H9 (cell line): Measurements from ENCODE around the gene RGS9. TPM values are rescaled to one million over a fixed set of nuclear protein-coding genes. Genes with fewer than 3 reads are reported as not detected.

ENCODE experiments used
- DNase-seq: peaks from one replicate; pipeline ENCODE4 v3.0.0-alpha.2; 2017
- H2AFZ ChIP-seq: one replicate; pipeline ENCODE4 v1.6.1; 2013; ENCODE audit warnings: mild to moderate bottlenecking, low read length, control low read depth, moderate library complexity
- H2AK5ac ChIP-seq: 2 replicates; pipeline ENCODE4 v1.6.1; 2013; ENCODE audit warnings: low read length, control low read depth, mixed read lengths; ENCODE audit not compliant: insufficient read length
- H2BK120ac ChIP-seq: one replicate; pipeline ENCODE4 v1.6.1; 2013; ENCODE audit warnings: low read depth, mild to moderate bottlenecking, low read length, control low read depth, inconsistent platforms; ENCODE audit not compliant: poor library complexity, severe bottlenecking
- H2BK12ac ChIP-seq: 2 replicates; pipeline ENCODE4 v1.6.1; 2013; ENCODE audit warnings: low read length, control low read depth, mixed read lengths, low read depth; ENCODE audit not compliant: insufficient read length
- H2BK15ac ChIP-seq: 2 replicates; pipeline ENCODE4 v1.6.1; 2013; ENCODE audit warnings: low read depth, low read length, control low read depth
- H2BK20ac ChIP-seq: one replicate; pipeline ENCODE4 v1.6.1; 2013; ENCODE audit warnings: low read depth, mild to moderate bottlenecking, low read length, control low read depth, inconsistent platforms; ENCODE audit not compliant: poor library complexity, severe bottlenecking
- H2BK5ac ChIP-seq: 2 replicates; pipeline ENCODE4 v1.6.1; 2013; ENCODE audit warnings: low read length, control low read depth, mixed read lengths; ENCODE audit not compliant: insufficient read length
- H3K14ac ChIP-seq: 2 replicates; pipeline ENCODE4 v1.6.1; 2013; ENCODE audit warnings: low read length, control low read depth; ENCODE audit not compliant: insufficient read depth
- H3K18ac ChIP-seq: 2 replicates; pipeline ENCODE4 v1.6.1; 2013; ENCODE audit warnings: low read depth, mild to moderate bottlenecking, mixed read lengths, low read length, control low read depth; ENCODE audit not compliant: insufficient read length
- H3K23ac ChIP-seq: 2 replicates; pipeline ENCODE4 v1.6.1; 2013; ENCODE audit warnings: low read length, control low read depth, mixed read lengths, low read depth; ENCODE audit not compliant: insufficient read length
- H3K23me2 ChIP-seq: 2 replicates; pipeline ENCODE4 v1.6.1; 2013; ENCODE audit warnings: low read depth, mild to moderate bottlenecking, mixed read lengths, low read length, control low read depth; ENCODE audit not compliant: insufficient read length, poor library complexity, severe bottlenecking
- H3K27ac ChIP-seq: 2 replicates; pipeline ENCODE4 v1.5.1; 2013; ENCODE audit warnings: low read length, control low read depth, mixed read lengths, low read depth; ENCODE audit not compliant: insufficient read length
- H3K27me3 ChIP-seq: 2 replicates; pipeline ENCODE4 v1.6.1; 2013; ENCODE audit warnings: low read length, control low read depth, inconsistent platforms; ENCODE audit not compliant: insufficient read depth
- H3K4ac ChIP-seq: 2 replicates; pipeline ENCODE4 v1.6.1; 2013; ENCODE audit warnings: low read depth, mild to moderate bottlenecking, control low read depth, inconsistent platforms, low read length, moderate library complexity
- H3K4me1 ChIP-seq: 2 replicates; pipeline ENCODE4 v1.6.1; 2013; ENCODE audit warnings: low read length, control low read depth, inconsistent platforms; ENCODE audit not compliant: insufficient read depth
- H3K4me2 ChIP-seq: 2 replicates; pipeline ENCODE4 v1.6.1; 2013; ENCODE audit warnings: low read length, control low read depth, mixed read lengths; ENCODE audit not compliant: insufficient read length, insufficient read depth
- H3K56ac ChIP-seq: 2 replicates; pipeline ENCODE4 v1.6.1; 2013; ENCODE audit warnings: low read depth, mild to moderate bottlenecking, mixed read lengths, low read length, control low read depth; ENCODE audit not compliant: insufficient read length
- H3K79me1 ChIP-seq: 2 replicates; pipeline ENCODE4 v1.6.1; 2013; ENCODE audit warnings: low read depth, mild to moderate bottlenecking, moderate library complexity, low read length, control low read depth, inconsistent platforms; ENCODE audit not compliant: insufficient read depth, poor library complexity, severe bottlenecking
- H3K79me2 ChIP-seq: 2 replicates; pipeline ENCODE4 v1.6.1; 2013; ENCODE audit warnings: low read length, control low read depth, inconsistent platforms; ENCODE audit not compliant: insufficient read depth
- H3K9ac ChIP-seq: 2 replicates; pipeline ENCODE4 v1.6.1; 2013; ENCODE audit warnings: low read length, control low read depth, mixed read lengths; ENCODE audit not compliant: insufficient read length; ENCODE audit errors: extremely low read depth
- H3K9me3 ChIP-seq: one replicate; pipeline ENCODE4 v1.6.1; 2013; ENCODE audit warnings: low read depth, low read length, inconsistent platforms; ENCODE audit not compliant: control insufficient read depth
- H3T11ph ChIP-seq: one replicate; pipeline ENCODE4 v1.6.1; 2013; ENCODE audit warnings: mild to moderate bottlenecking, low read length, control low read depth, inconsistent platforms
- H4K20me1 ChIP-seq: one replicate; pipeline ENCODE4 v1.6.1; 2013; ENCODE audit not compliant: control insufficient read depth, insufficient read length, insufficient read depth
- H4K5ac ChIP-seq: 2 replicates; pipeline ENCODE4 v1.6.1; 2013; ENCODE audit warnings: low read depth, mild to moderate bottlenecking, mixed read lengths, low read length, control low read depth; ENCODE audit not compliant: insufficient read length
- H4K8ac ChIP-seq: replicated peaks from 2 replicates; pipeline ENCODE4 v1.6.1; 2013; ENCODE audit warnings: low read length, control low read depth, mixed read lengths, low read depth; ENCODE audit not compliant: insufficient read length
- H4K91ac ChIP-seq: 2 replicates; pipeline ENCODE4 v1.6.1; 2013; ENCODE audit warnings: low read depth, mild to moderate bottlenecking, moderate library complexity, mixed read lengths, low read length, control low read depth; ENCODE audit not compliant: insufficient read length
- H3K27ac Mint-ChIP-seq, 3 experiments: 2 replicates in 2 of 3; 3 replicates in 1 of 3; pipeline ENCODE4 v1.8.0; 2020 to 2021; ENCODE audit warnings: mixed read lengths in 3 of 3, mild to moderate bottlenecking in 1 of 3, moderate library complexity in 1 of 3
- H3K27me3 Mint-ChIP-seq: 2 replicates; pipeline ENCODE4 v1.8.0; 2021; ENCODE audit warnings: low read depth, mild to moderate bottlenecking, moderate library complexity, mixed read lengths
- H3K36me3 Mint-ChIP-seq, 3 experiments: 2 replicates in 2 of 3; 3 replicates in 1 of 3; pipeline ENCODE4 v1.8.0; 2020 to 2021; ENCODE audit warnings: low read depth in 3 of 3, mixed read lengths in 3 of 3; ENCODE audit not compliant: insufficient read depth in 1 of 3
- H3K4me1 Mint-ChIP-seq, 2 experiments: 2 replicates each; pipeline ENCODE4 v1.8.0; 2020; ENCODE audit warnings: mixed read lengths in 2 of 2
- H3K4me3 Mint-ChIP-seq, 2 experiments: 2 replicates in 1 of 2; 3 replicates in 1 of 2; pipeline ENCODE4 v1.8.0; 2020 to 2021; ENCODE audit warnings: mild to moderate bottlenecking in 2 of 2, mixed read lengths in 2 of 2, moderate library complexity in 1 of 2
- H3K9me3 Mint-ChIP-seq, 2 experiments: 2 replicates in 1 of 2; 3 replicates in 1 of 2; pipeline ENCODE4 v1.8.0; 2020; ENCODE audit warnings: mild to moderate bottlenecking in 2 of 2, mixed read lengths in 2 of 2, moderate library complexity in 1 of 2
- CTCF ChIP-seq: fragments of 200-600 bp; sonication (generic); conservative IDR thresholded peaks from 3 replicates; pipeline ENCODE4 v1.8.0; 2021; ENCODE audit warnings: antibody characterized with exemption, mild to moderate bottlenecking
- WGBS: extraction: QIAGEN DNeasy Blood & Tissue Kit; methylation state at CpG from one replicate; pipeline ENCODE4 v1.1.7; 2013; ENCODE audit warnings: missing lambda C conversion rate, low lambda C conversion rate, mixed read lengths; ENCODE audit not compliant: insufficient read length; ENCODE audit errors: extremely low coverage; 5-methylcytosine and 5-hydroxymethylcytosine counted together
- total RNA-seq: library from RNA; stranded (reverse); gene quantifications from 2 replicates; pipeline ENCODE4 v1.2.1, GENCODE V29; 2021

Gene RGS9
- total RNA-seq, 1 experiment from 2014 or later: 12.0 TPM

DNA sequence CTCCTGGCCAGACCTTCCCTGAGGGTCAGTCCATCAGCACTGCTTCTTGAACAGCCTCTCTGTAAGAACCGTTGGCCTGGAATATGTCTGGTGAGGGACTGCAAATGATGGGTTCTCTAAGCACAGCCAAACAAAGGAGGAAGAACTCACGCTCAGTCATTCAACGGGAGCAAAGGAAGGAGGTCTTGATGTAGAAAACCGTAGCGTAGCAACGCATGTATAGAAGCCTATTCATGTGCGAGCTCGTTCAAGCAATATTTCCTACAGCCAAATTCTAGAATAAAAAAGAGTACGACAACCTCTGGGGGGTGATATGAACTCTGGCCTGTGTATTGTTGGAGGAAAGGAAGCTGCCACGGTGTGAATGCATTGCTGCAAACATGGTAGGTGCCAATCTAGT is 64.2 kb downstream of the RGS9 start:
- no peaks in the 10 kb centered on the region for H3K9me3 Mint-ChIP-seq
- no peak overlapping the region for H3K18ac ChIP-seq
- H3K79me2 ChIP-seq: no peaks in the 10 kb centered on the region
- H2BK12ac ChIP-seq: no peak overlapping the region
- DNase-seq: no peak
- TF ChIP-seq CTCF: no peak
- no peak overlapping the region for H4K8ac ChIP-seq
- no peak overlapping the region for H2AFZ ChIP-seq
- no peaks in the 10 kb centered on the region for H3K27me3 ChIP-seq
- no peak overlapping the region for H2BK120ac ChIP-seq
- H3K4ac ChIP-seq: no peak overlapping the region
- H3K9ac ChIP-seq: no peak overlapping the region
- H2BK20ac ChIP-seq: no peak overlapping the region
- 0 out of 2 replicates have a peak, but pooled peaks cover 1% of the 10 kb centered on the region for H3K27me3 Mint-ChIP-seq
- no peak overlapping the region for H3K4me3 Mint-ChIP-seq
- no peak overlapping the region for H3T11ph ChIP-seq
- H3K14ac ChIP-seq: no peak overlapping the region
- no peak overlapping the region for H2BK5ac ChIP-seq
- H4K91ac ChIP-seq: no peak overlapping the region
- H3K4me1 ChIP-seq: no peaks in the 10 kb centered on the region
- no peak overlapping the region for H2AK5ac ChIP-seq
- no peak overlapping the region for H3K27ac ChIP-seq
- H3K4me1 Mint-ChIP-seq: peaks cover 0 to 5% of the 10 kb centered on the region in 2 experiments; a peak in 2 of 4 replicates
- whole genome bisulfite sequencing: no CpG with 5 or more reads among the region's 10 CpGs
- no peaks in the 10 kb centered on the region for H3K9me3 ChIP-seq
- no peak overlapping the region for H2BK15ac ChIP-seq
- no peaks in the 10 kb centered on the region for H3K36me3 Mint-ChIP-seq
- H3K23ac ChIP-seq: no peak overlapping the region
- no peak overlapping the region for H4K5ac ChIP-seq
- H3K4me2 ChIP-seq: no peak overlapping the region
- no peak overlapping the region for H3K56ac ChIP-seq
- H3K79me1 ChIP-seq: no peaks in the 10 kb centered on the region
- H3K27ac Mint-ChIP-seq: no peak overlapping the region
- H3K23me2 ChIP-seq: no peaks in the 10 kb centered on the region
- H4K20me1 ChIP-seq: no peaks in the 10 kb centered on the region
